Osteocyte (in vitro differentiated cells): ENCODE results near the gene SIDT2. TPM values are rescaled to one million over a fixed set of nuclear protein-coding genes. Genes with fewer than 3 reads are reported as not detected.
A peak's percentile ranks its signal among the peaks of the same experiment; 100 is the strongest.
"Not testable (repeated sequence)": the region's sequence is repeated elsewhere in the genome, so short reads cannot be mapped to it uniquely, and the experiment has no call there.

Experiments
- DNase-seq: peaks from one replicate; pipeline ENCODE4 v3.0.0; 2021; ENCODE audit warnings: mixed read lengths; ENCODE audit not compliant: unreplicated experiment; ENCODE audit errors: extremely low spot score
- H3K27ac Mint-ChIP-seq: one replicate; pipeline ENCODE4 v1.8.0; 2021; ENCODE audit warnings: mild to moderate bottlenecking, mixed read lengths; ENCODE audit not compliant: unreplicated experiment
- H3K27me3 Mint-ChIP-seq: one replicate; pipeline ENCODE4 v1.8.0; 2021; ENCODE audit warnings: mixed read lengths; ENCODE audit not compliant: unreplicated experiment
- H3K36me3 Mint-ChIP-seq: one replicate; pipeline ENCODE4 v1.8.0; 2021; ENCODE audit warnings: mixed read lengths; ENCODE audit not compliant: unreplicated experiment
- H3K4me1 Mint-ChIP-seq: one replicate; pipeline ENCODE4 v1.8.0; 2021; ENCODE audit warnings: mixed read lengths; ENCODE audit not compliant: unreplicated experiment
- H3K4me3 Mint-ChIP-seq: one replicate; pipeline ENCODE4 v1.8.0; 2021; ENCODE audit warnings: mild to moderate bottlenecking, moderate library complexity, mixed read lengths; ENCODE audit not compliant: unreplicated experiment
- H3K9me3 Mint-ChIP-seq: one replicate; pipeline ENCODE4 v1.8.0; 2021; ENCODE audit warnings: mixed read lengths; ENCODE audit not compliant: unreplicated experiment
- CTCF ChIP-seq: fragments of 200-600 bp; sonication (generic); IDR thresholded peaks from 2 replicates; pipeline ENCODE4 v1.5.0; 2021; ENCODE audit warnings: antibody characterized with exemption, mild to moderate bottlenecking, moderate library complexity
- long read RNA-seq: library from polyadenylated mRNA; unstranded; transcript quantifications from one replicate; pipeline ENCODE4 v2.0.0, GENCODE V29; 2021
- total RNA-seq: library from RNA; stranded (reverse); gene quantifications from 2 replicates; pipeline ENCODE4 v1.2.1, GENCODE V29; 2021

The SIDT2 gene
- total RNA-seq = 65.5 and 67.3 TPM in 2 replicates
- long read RNA-seq, full-length matches to known transcripts = 1 of 17 reads
- long read RNA-seq, partial matches to known transcripts = 13 of 17 reads
- long read RNA-seq, other reads (novel, unspliced or antisense) = 3 of 17 reads

- Mint-ChIP-seq H3K4me3 (peak within 1 kb of the TSS; percentile 95), H3K36me3 (no peaks in the 10 kb centered on the region), H3K27me3 (no peaks in the 10 kb centered on the region), H3K27ac (peak within 1 kb of the TSS; percentile 91), H3K9me3 (no peaks in the 10 kb centered on the region), H3K4me1 (peaks cover 28% of the 10 kb centered on the region)
- no peak for TF ChIP-seq CTCF
- peak; percentile 95 for DNase-seq
Observed at GRCh38 chr11:117178210-117179034, at the start of gene SIDT2. SIDT2 (plus strand) TSS chr11:117178743; CDS start chr11:117179264, 521 bp downstream.

- H3K27ac Mint-ChIP-seq, DNase-seq, H3K9me3 Mint-ChIP-seq, H3K4me3 Mint-ChIP-seq, H3K4me1 Mint-ChIP-seq, H3K36me3 Mint-ChIP-seq: not testable (repeated sequence)
- H3K27me3 Mint-ChIP-seq = peaks cover 29% of the 10 kb centered on the region
Observed at GRCh38 chr11:117130396-117130795, 48.1 kb upstream of the SIDT2 start.

- peaks cover 25% of the 10 kb centered on the region for H3K27me3 Mint-ChIP-seq
- no peak overlapping the region for H3K4me3 Mint-ChIP-seq
- H3K4me1 Mint-ChIP-seq = no peaks in the 10 kb centered on the region
- no peak for DNase-seq
- no peaks in the 10 kb centered on the region for H3K36me3 Mint-ChIP-seq
- no peaks in the 10 kb centered on the region for H3K9me3 Mint-ChIP-seq
- no peak for TF ChIP-seq CTCF
- no peak overlapping the region for H3K27ac Mint-ChIP-seq
Observed at GRCh38 chr11:117130879-117131278, 47.7 kb upstream of the SIDT2 start.

- no peak for TF ChIP-seq CTCF
- DNase-seq = no peak
- Mint-ChIP-seq H3K27me3 (peaks cover 2% of the 10 kb centered on the region), H3K4me3 (no peak overlapping the region), H3K4me1 (no peaks in the 10 kb centered on the region), H3K36me3 (no peaks in the 10 kb centered on the region), H3K27ac (no peak overlapping the region), H3K9me3 (no peaks in the 10 kb centered on the region)
Observed at GRCh38 chr11:117134431-117134830, 44.1 kb upstream of the SIDT2 start.

GRCh38 chr11:117134979-117135378 lies 43.6 kb upstream of the SIDT2 start:
- DNase-seq, H3K9me3 Mint-ChIP-seq, H3K4me1 Mint-ChIP-seq, H3K4me3 Mint-ChIP-seq, H3K27ac Mint-ChIP-seq, H3K27me3 Mint-ChIP-seq, H3K36me3 Mint-ChIP-seq: not testable (repeated sequence)

GRCh38 chr11:117137223-117138086 lies 41.1 kb upstream of the SIDT2 start:
- not testable (repeated sequence) for H3K4me1 Mint-ChIP-seq, H3K9me3 Mint-ChIP-seq, H3K4me3 Mint-ChIP-seq, DNase-seq, H3K36me3 Mint-ChIP-seq, H3K27ac Mint-ChIP-seq, H3K27me3 Mint-ChIP-seq
